ENCODE results near the gene CER1. TPM values are rescaled to one million over a fixed set of nuclear protein-coding genes. Genes with fewer than 3 reads are reported as not detected.

Gene CER1
- total RNA-seq, 1 donor from 2014 or later = not detected

DNA sequence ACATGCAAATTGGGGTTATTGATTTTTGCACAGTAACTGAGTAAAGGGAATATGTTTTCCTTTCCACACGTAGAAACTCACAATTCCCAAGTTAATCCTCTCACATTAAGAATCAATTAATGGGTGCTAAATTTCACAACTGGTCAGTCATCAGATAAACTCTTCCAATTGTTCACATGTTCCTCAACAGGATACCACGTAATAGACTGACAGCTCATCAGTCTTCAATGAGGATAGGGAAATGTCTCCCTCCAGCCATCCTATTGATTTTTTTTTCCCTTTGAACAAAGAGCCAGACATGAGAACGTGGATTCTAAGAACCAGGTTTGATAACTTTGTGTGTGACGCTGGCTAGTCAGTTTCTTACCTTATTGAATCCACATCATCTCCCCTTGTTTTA, 768 bp upstream of the CER1 start:
- H3K4me1 ChIP-seq (ENCODE audit: control insufficient read depth in 3 of 3, insufficient read depth in 3 of 3, low read length in 3 of 3) = no peaks in the 10 kb centered on the region
- no peaks in the 10 kb centered on the region for H3K9me3 ChIP-seq (ENCODE audit: control insufficient read depth in 3 of 3, low read length in 3 of 3)
- no peaks in the 10 kb centered on the region for H3K36me3 ChIP-seq (ENCODE audit: control insufficient read depth in 3 of 3, insufficient read depth in 3 of 3, low read length in 3 of 3)
- H3K4me3 ChIP-seq (ENCODE audit: low read length in 3 of 3) = no peak overlapping the region
- no peak overlapping the region for H3K27ac ChIP-seq (ENCODE audit: low read depth, low read length)
- H3K27me3 ChIP-seq (ENCODE audit: control insufficient read depth in 3 of 3, insufficient read depth in 3 of 3, low read length in 3 of 3) = no peaks in the 10 kb centered on the region
- H3K9ac ChIP-seq (ENCODE audit: low read depth in 1 of 3, low read length in 3 of 3) = no peak overlapping the region

DNA sequence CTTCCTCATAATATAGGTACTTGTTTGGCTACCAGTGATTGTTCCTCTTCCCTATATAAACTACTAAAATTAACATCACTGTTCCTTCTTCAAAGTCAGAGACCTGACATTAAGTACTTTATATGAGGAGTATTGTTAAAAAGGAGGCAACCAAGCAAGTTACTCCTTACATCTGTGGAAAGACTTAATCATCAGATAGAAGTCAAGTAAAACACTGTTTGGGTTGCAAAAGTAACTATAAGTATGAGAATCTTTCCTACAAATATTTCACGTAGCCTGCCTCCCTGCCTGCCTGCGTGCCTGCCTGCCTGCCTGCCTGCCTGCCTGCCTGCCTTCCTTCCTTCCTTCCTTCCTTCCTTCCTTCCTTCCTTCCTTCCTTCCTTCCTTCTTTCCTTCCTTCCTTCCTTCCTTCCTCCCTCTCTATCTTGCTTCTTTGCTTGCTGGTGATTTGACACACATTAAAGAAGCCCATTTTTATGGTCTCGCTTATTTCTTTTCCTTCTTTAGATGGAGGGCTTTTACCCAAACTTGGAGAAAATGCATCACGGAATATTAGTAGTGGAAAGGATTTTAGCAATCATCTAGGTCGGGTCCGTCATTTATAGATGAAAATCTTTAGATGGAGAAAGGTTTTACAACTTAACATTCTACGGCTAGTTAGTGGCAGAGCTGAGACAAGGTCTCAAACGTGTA, 3.2 kb downstream of the CER1 start:
- Histone ChIP-seq H3K27ac (ENCODE audit: low read depth, low read length) (no peak overlapping the region), H3K9ac (ENCODE audit: low read depth in 1 of 3, low read length in 3 of 3) (no peak overlapping the region), H3K36me3 (ENCODE audit: control insufficient read depth in 3 of 3, insufficient read depth in 3 of 3, low read length in 3 of 3) (no peaks in the 10 kb centered on the region), H3K4me3 (ENCODE audit: low read length in 3 of 3) (no peak overlapping the region), H3K27me3 (ENCODE audit: control insufficient read depth in 3 of 3, insufficient read depth in 3 of 3, low read length in 3 of 3) (no peaks in the 10 kb centered on the region), H3K9me3 (ENCODE audit: control insufficient read depth in 3 of 3, low read length in 3 of 3) (no peaks in the 10 kb centered on the region), H3K4me1 (ENCODE audit: control insufficient read depth in 3 of 3, insufficient read depth in 3 of 3, low read length in 3 of 3) (no peaks in the 10 kb centered on the region)

DNA sequence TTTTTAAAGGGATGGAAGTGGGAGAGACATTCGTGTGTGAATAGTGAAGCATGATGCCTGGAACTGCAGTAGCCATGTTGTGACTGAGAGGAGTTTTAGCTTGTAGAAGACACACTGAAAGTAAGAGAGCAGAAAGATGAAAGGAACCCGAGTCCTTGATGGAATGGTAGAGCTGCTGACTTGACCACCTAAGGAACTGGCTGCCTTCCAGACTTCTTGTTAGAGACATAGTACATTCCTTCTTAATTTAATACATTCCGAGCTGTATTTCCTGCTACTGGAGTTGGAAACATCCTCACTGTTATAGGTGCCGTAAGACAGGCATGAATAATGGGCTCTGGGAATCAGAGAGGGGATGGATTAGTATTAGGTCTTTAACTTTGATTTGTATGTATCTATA, 7.4 kb downstream of the CER1 start:
- Histone ChIP-seq H3K9me3 (ENCODE audit: control insufficient read depth in 3 of 3, low read length in 3 of 3) (peaks cover 0 to 2% (median 0%) of the 10 kb centered on the region in 3 donors), H3K9ac (ENCODE audit: low read depth in 1 of 3, low read length in 3 of 3) (no peak overlapping the region)

DNA sequence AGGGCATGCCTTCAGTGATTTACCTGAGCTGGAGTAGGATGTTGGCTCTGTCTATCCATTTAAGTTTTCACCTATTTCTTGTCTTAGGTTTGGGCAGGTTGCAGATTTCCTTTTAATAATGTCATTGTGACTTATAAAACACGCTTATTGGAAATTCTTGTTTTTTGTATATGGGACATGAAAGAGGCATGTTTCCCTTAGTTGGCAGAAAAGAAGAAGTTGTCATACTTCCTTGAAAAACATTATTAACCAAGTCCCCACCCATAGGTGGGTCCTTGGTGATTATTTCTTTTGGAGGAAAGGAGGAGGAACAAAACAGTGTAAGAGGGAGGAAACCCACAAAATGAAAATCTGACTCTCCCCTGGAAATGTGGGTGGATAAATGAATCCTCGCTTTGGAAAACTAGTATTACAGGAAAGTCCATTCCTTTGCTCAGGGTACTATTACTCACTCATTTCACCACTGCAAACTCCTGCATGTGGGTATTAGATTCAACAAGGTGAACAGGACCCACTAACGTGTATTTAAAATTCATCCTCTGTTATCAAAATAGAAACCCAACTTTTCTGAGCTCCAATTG, 9.3 kb downstream of the CER1 start:
- H3K27me3 ChIP-seq (ENCODE audit: control insufficient read depth in 3 of 3, insufficient read depth in 3 of 3, low read length in 3 of 3) = no peaks in the 10 kb centered on the region
- H3K27ac ChIP-seq (ENCODE audit: low read depth, low read length) = no peak overlapping the region
- H3K9me3 ChIP-seq (ENCODE audit: control insufficient read depth in 3 of 3, low read length in 3 of 3) = peaks cover 0 to 3% (median 0%) of the 10 kb centered on the region in 3 donors
- no peak overlapping the region for H3K9ac ChIP-seq (ENCODE audit: low read depth in 1 of 3, low read length in 3 of 3)
- H3K4me3 ChIP-seq (ENCODE audit: low read length in 3 of 3) = no peak overlapping the region
- H3K4me1 ChIP-seq (ENCODE audit: control insufficient read depth in 3 of 3, insufficient read depth in 3 of 3, low read length in 3 of 3) = no peaks in the 10 kb centered on the region
- H3K36me3 ChIP-seq (ENCODE audit: control insufficient read depth in 3 of 3, insufficient read depth in 3 of 3, low read length in 3 of 3) = no peaks in the 10 kb centered on the region

More for the DNA sequence above, 7.4 kb downstream of the CER1 start:
- H3K36me3 ChIP-seq (ENCODE audit: control insufficient read depth in 3 of 3, insufficient read depth in 3 of 3, low read length in 3 of 3) = no peaks in the 10 kb centered on the region
- no peaks in the 10 kb centered on the region for H3K27me3 ChIP-seq (ENCODE audit: control insufficient read depth in 3 of 3, insufficient read depth in 3 of 3, low read length in 3 of 3)
- no peak overlapping the region for H3K27ac ChIP-seq (ENCODE audit: low read depth, low read length)
- H3K4me3 ChIP-seq (ENCODE audit: low read length in 3 of 3) = no peak overlapping the region
- no peaks in the 10 kb centered on the region for H3K4me1 ChIP-seq (ENCODE audit: control insufficient read depth in 3 of 3, insufficient read depth in 3 of 3, low read length in 3 of 3)

DNA sequence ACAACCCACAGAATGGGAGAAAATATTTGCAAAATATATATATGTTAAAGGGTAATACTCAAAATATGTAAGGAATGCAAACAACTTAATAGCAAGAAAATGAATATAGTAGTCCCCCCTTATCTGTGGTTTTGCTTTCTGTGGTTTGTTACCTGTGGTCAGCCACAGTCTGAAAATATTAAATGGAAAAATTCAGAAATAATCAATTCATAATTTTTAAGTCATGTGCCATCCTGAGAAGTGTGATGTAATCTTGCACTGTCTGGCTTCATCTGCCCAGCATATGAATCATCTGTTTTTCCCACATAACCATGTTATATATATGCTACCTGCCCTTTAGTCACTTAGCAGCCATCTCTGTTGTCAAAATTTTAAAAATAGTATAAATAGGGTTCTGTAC, 11.7 kb downstream of the CER1 start:
- Histone ChIP-seq H3K36me3 (ENCODE audit: control insufficient read depth in 3 of 3, insufficient read depth in 3 of 3, low read length in 3 of 3) (no peaks in the 10 kb centered on the region), H3K9me3 (ENCODE audit: control insufficient read depth in 3 of 3, low read length in 3 of 3) (peaks cover 0 to 11% (median 0%) of the 10 kb centered on the region in 3 donors), H3K27ac (ENCODE audit: low read depth, low read length) (no peak overlapping the region), H3K4me3 (ENCODE audit: low read length in 3 of 3) (no peak overlapping the region), H3K9ac (ENCODE audit: low read depth in 1 of 3, low read length in 3 of 3) (no peak overlapping the region), H3K27me3 (ENCODE audit: control insufficient read depth in 3 of 3, insufficient read depth in 3 of 3, low read length in 3 of 3) (no peaks in the 10 kb centered on the region), H3K4me1 (ENCODE audit: control insufficient read depth in 3 of 3, insufficient read depth in 3 of 3, low read length in 3 of 3) (no peaks in the 10 kb centered on the region)

DNA sequence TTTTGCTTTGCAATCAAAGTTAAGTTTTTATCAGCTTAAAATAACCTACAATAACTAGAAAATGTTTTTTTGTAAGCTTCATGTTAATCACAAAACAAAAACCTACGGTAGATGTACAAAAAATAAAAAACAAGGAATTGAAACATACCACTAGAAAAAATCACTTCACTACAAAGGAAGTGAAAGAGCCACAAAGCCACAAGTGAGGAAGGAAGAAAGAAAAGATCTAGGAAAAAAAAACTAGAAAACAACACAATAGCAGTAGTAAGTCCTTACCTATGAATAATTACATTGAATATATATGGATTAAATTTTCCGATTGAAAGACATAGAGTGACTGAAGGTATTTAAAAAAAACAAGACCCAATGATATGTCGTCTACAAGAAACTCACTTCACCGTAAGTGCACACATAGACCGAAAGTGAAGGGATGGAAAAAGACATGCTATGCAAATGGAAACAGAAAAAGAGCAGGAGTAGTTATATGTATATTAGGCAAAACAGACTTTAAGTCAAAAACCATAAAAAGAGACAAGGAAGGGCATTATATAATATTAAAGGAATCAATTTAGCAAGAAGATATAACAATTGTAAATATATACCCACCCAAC, 15.9 kb downstream of the CER1 start:
- H3K4me1 ChIP-seq (ENCODE audit: control insufficient read depth in 3 of 3, insufficient read depth in 3 of 3, low read length in 3 of 3) = no peaks in the 10 kb centered on the region
- H3K27me3 ChIP-seq (ENCODE audit: control insufficient read depth in 3 of 3, insufficient read depth in 3 of 3, low read length in 3 of 3) = no peaks in the 10 kb centered on the region
- no peaks in the 10 kb centered on the region for H3K36me3 ChIP-seq (ENCODE audit: control insufficient read depth in 3 of 3, insufficient read depth in 3 of 3, low read length in 3 of 3)
- H3K4me3 ChIP-seq (ENCODE audit: low read length in 3 of 3) = no peak overlapping the region
- H3K9ac ChIP-seq (ENCODE audit: low read depth in 1 of 3, low read length in 3 of 3) = no peak overlapping the region
- H3K27ac ChIP-seq (ENCODE audit: low read depth, low read length) = no peak overlapping the region
- peaks cover 5 to 13% (median 6%) of the 10 kb centered on the region in 3 donors for H3K9me3 ChIP-seq (ENCODE audit: control insufficient read depth in 3 of 3, low read length in 3 of 3)

DNA sequence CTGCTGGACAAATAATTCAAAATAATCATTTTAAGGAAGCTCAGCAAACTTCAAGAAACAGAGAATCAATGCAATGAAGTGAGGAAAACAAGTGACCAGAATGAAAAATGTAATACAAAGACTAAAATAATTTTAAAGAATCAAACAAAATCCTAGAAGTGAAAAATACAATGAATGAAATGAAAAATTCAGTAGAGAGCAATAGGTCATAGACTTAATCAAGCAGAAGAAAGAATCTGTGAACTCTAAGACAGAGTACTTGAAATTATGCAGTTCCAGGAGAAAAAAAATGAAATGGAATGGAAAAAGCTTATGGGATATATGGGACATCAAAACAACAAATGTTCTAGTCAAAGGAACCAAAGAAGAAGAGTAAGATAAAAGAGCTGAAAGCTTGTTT, 17.5 kb downstream of the CER1 start:
- H3K9ac ChIP-seq (ENCODE audit: low read depth in 1 of 3, low read length in 3 of 3) = no peak overlapping the region
- H3K27me3 ChIP-seq (ENCODE audit: control insufficient read depth in 3 of 3, insufficient read depth in 3 of 3, low read length in 3 of 3) = no peaks in the 10 kb centered on the region
- H3K4me3 ChIP-seq (ENCODE audit: low read length in 3 of 3) = no peak overlapping the region
- no peaks in the 10 kb centered on the region for H3K4me1 ChIP-seq (ENCODE audit: control insufficient read depth in 3 of 3, insufficient read depth in 3 of 3, low read length in 3 of 3)
- H3K9me3 ChIP-seq (ENCODE audit: control insufficient read depth in 3 of 3, low read length in 3 of 3) = peaks cover 5 to 11% (median 6%) of the 10 kb centered on the region in 3 donors
- no peak overlapping the region for H3K27ac ChIP-seq (ENCODE audit: low read depth, low read length)
- H3K36me3 ChIP-seq (ENCODE audit: control insufficient read depth in 3 of 3, insufficient read depth in 3 of 3, low read length in 3 of 3) = no peaks in the 10 kb centered on the region

DNA sequence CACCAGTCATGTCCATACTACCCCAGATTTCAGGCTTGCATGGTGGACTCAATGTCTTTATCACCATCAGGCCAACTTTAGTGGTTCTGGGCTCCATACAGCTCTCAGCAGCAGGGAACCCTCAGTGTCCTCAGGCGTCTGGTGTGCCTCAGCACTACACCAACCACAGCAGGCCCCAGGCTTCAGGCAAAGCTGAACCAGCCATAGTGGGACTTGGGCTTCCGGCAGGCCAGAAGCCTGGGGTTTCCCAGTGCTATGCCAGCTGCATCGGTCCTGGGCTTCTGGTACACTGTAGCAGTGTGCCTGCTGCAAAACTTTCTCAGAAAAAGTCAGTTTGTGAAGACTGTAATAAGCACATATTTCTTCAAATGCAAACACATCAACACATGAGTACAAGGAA, 18.3 kb downstream of the CER1 start:
- no peaks in the 10 kb centered on the region for H3K27me3 ChIP-seq (ENCODE audit: control insufficient read depth in 3 of 3, insufficient read depth in 3 of 3, low read length in 3 of 3)
- H3K4me3 ChIP-seq (ENCODE audit: low read length in 3 of 3) = no peak overlapping the region
- no peaks in the 10 kb centered on the region for H3K4me1 ChIP-seq (ENCODE audit: control insufficient read depth in 3 of 3, insufficient read depth in 3 of 3, low read length in 3 of 3)
- H3K36me3 ChIP-seq (ENCODE audit: control insufficient read depth in 3 of 3, insufficient read depth in 3 of 3, low read length in 3 of 3) = no peaks in the 10 kb centered on the region
- H3K9ac ChIP-seq (ENCODE audit: low read depth in 1 of 3, low read length in 3 of 3) = no peak overlapping the region
- H3K27ac ChIP-seq (ENCODE audit: low read depth, low read length) = no peak overlapping the region
- H3K9me3 ChIP-seq (ENCODE audit: control insufficient read depth in 3 of 3, low read length in 3 of 3) = peaks cover 5 to 10% (median 6%) of the 10 kb centered on the region in 3 donors

DNA sequence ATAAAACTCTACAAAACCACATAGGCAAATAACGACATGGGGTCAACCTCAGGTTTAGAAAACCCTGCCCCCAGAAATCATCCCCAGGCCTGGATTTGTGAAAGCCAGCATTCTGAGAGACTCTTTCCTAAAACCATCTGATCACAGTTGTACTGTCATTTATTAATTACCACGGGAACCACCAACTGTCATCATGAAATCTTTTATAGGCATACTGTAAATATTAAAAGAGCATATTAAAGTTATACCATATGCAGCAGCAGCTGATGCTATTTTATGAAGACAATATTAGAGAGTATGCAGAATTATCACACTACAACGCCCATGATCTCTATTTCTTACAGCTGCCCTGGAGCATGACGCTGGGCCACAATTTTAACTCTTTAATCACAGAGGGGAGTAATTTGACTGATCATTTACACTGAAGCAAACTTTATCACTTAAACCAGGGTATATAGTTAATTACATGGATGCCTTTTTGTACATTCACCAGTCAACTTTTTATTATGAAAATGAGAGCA, 20.3 kb downstream of the CER1 start:
- Histone ChIP-seq H3K27me3 (ENCODE audit: control insufficient read depth in 3 of 3, insufficient read depth in 3 of 3, low read length in 3 of 3) (no peaks in the 10 kb centered on the region), H3K4me1 (ENCODE audit: control insufficient read depth in 3 of 3, insufficient read depth in 3 of 3, low read length in 3 of 3) (no peaks in the 10 kb centered on the region), H3K36me3 (ENCODE audit: control insufficient read depth in 3 of 3, insufficient read depth in 3 of 3, low read length in 3 of 3) (no peaks in the 10 kb centered on the region), H3K9ac (ENCODE audit: low read depth in 1 of 3, low read length in 3 of 3) (no peak overlapping the region), H3K27ac (ENCODE audit: low read depth, low read length) (no peak overlapping the region), H3K4me3 (ENCODE audit: low read length in 3 of 3) (no peak overlapping the region), H3K9me3 (ENCODE audit: control insufficient read depth in 3 of 3, low read length in 3 of 3) (peaks cover 5 to 8% (median 6%) of the 10 kb centered on the region in 3 donors)

DNA sequence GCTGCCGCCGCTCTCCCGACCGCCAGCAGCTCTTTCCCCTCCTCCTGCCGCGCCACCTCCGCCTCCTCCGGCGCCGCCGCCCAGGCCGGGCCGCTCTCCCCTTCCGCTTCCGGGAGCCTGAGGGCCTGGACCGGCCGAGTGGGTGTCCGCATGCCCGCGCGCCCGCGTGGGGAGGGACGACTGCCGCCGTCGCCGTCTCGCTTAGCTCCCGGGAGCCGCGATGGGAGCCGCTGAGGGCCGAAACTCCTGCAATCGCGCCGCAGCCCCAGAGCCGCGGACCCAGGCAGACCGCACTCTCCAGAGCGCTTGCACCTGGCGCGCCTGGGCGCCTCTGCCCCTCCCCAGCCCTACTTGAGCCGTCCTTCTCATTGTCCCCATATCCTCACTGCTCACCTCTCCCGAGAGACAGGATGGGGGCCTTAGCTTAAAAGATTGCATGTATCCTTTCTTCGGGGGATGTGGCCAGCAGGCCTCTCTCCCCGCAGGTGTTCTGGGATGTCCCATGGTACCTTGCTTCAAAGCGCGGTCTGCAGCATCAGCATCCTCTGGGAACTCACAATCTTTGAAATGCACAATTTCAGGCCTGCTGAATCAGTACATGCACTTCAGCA, 29.2 kb downstream of the CER1 start, which contains the start of gene ZDHHC21:
Gene ZDHHC21 (minus strand): TSS at position 182 of the 611 bp plus-strand sequence. CDS start 19,092 bp downstream, outside the sequence.
- H3K9ac ChIP-seq (ENCODE audit: low read depth in 1 of 3, low read length in 3 of 3) = peak within 1 kb of the TSS; percentile 70 to 85 (median 76)
- H3K27ac ChIP-seq (ENCODE audit: low read depth, low read length) = no peak within 1 kb of the TSS

More for the DNA sequence above, 29.2 kb downstream of the CER1 start, which contains the start of gene ZDHHC21:
- peak within 1 kb of the TSS; percentile 83 to 90 (median 84) for H3K4me3 ChIP-seq (ENCODE audit: low read length in 3 of 3)
- peaks cover 0 to 4% (median 3%) of the 10 kb centered on the region in 3 donors for H3K36me3 ChIP-seq (ENCODE audit: control insufficient read depth in 3 of 3, insufficient read depth in 3 of 3, low read length in 3 of 3)
- H3K27me3 ChIP-seq (ENCODE audit: control insufficient read depth in 3 of 3, insufficient read depth in 3 of 3, low read length in 3 of 3) = no peaks in the 10 kb centered on the region
- no peaks in the 10 kb centered on the region for H3K9me3 ChIP-seq (ENCODE audit: control insufficient read depth in 3 of 3, low read length in 3 of 3)
- H3K4me1 ChIP-seq (ENCODE audit: control insufficient read depth in 3 of 3, insufficient read depth in 3 of 3, low read length in 3 of 3) = peaks cover 0 to 9% (median 3%) of the 10 kb centered on the region in 3 donors

Measured in skeletal muscle tissue (tissue), 4 donors.